Stimulated activated CD4-positive, alpha-beta T cell treated with anti-CD3 and anti-CD28 coated beads, Interleukin-4, amount 100 ng/mL, for 24 hours (primary cell): ENCODE measurements around the gene ABCC5.
"Not testable (repeated sequence)": the region's sequence is repeated elsewhere in the genome, so short reads cannot be mapped to it uniquely, and the experiment has no call there.

ENCODE experiments used
- DNase-seq: peaks from one replicate; pipeline ENCODE4 v3.0.0-alpha.2; 2020

The ABCC5 gene

GRCh38 chr3:184015381-184016019 lies 2.2 kb downstream of the ABCC5 start:
- DNase-seq: no peak

GRCh38 chr3:184011937-184012889 lies 5.5 kb downstream of the ABCC5 start:
- no peak for DNase-seq

GRCh38 chr3:184011230-184011876 lies 6.3 kb downstream of the ABCC5 start:
- no peak for DNase-seq

- no peak for DNase-seq
Measured at GRCh38 chr3:184008161-184008560, 9.5 kb downstream of the ABCC5 start.

GRCh38 chr3:184007143-184007813 lies 10.4 kb downstream of the ABCC5 start:
- not testable (repeated sequence) for DNase-seq

- no peak for DNase-seq
Measured at GRCh38 chr3:184005941-184006507, 11.7 kb downstream of the ABCC5 start.

GRCh38 chr3:184004476-184004875 lies 13.2 kb downstream of the ABCC5 start:
- no peak for DNase-seq

- DNase-seq: no peak
Measured at GRCh38 chr3:184003187-184003967, 14.3 kb downstream of the ABCC5 start.

- DNase-seq: no peak
Measured at GRCh38 chr3:184002469-184002868, 15.2 kb downstream of the ABCC5 start.

GRCh38 chr3:184001761-184002160 lies 15.9 kb downstream of the ABCC5 start:
- DNase-seq: no peak

GRCh38 chr3:183991403-183991802 lies 26.3 kb downstream of the ABCC5 start:
- DNase-seq: no peak

GRCh38 chr3:183988216-183988790 lies 29.4 kb downstream of the ABCC5 start:
- no peak for DNase-seq

GRCh38 chr3:183987000-183987600 lies 30.6 kb downstream of the ABCC5 start:
- no peak for DNase-seq

GRCh38 chr3:183984749-183985729 lies 32.6 kb downstream of the ABCC5 start:
- DNase-seq: no peak

- no peak for DNase-seq
Measured at GRCh38 chr3:183984127-183984740, 33.5 kb downstream of the ABCC5 start.

- no peak for DNase-seq
Measured at GRCh38 chr3:183981990-183982644, 35.6 kb downstream of the ABCC5 start.

GRCh38 chr3:183980403-183980802 lies 37.3 kb downstream of the ABCC5 start:
- no peak for DNase-seq

- DNase-seq: no peak
Measured at GRCh38 chr3:183975981-183976662, 41.6 kb downstream of the ABCC5 start.
